ENCODE data around the gene NUTM2E.
"Not testable (repeated sequence)": the region's sequence is repeated elsewhere in the genome, so short reads cannot be mapped to it uniquely, and the experiment has no call there.

Gene NUTM2E

GRCh38 chr10:79825587-79826011, 940 bp upstream of the NUTM2E start:
- Histone ChIP-seq H3K27ac (ENCODE audit: low read depth, low read length) (peak overlapping the region; percentile 77), H3K4me3 (ENCODE audit: low read length) (peak overlapping the region; percentile 46)
- H3K4me1 ChIP-seq (ENCODE audit: control insufficient read depth, insufficient read depth, low read length); H3K36me3 ChIP-seq (ENCODE audit: control insufficient read depth, insufficient read depth, low read length); H3K27me3 ChIP-seq (ENCODE audit: control insufficient read depth, insufficient read depth, low read length); H3K9ac ChIP-seq (ENCODE audit: low read length): not testable (repeated sequence)

- not testable (repeated sequence) for H3K4me3 ChIP-seq (ENCODE audit: low read length); H3K4me1 ChIP-seq (ENCODE audit: control insufficient read depth, insufficient read depth, low read length); H3K9ac ChIP-seq (ENCODE audit: low read length); H3K36me3 ChIP-seq (ENCODE audit: control insufficient read depth, insufficient read depth, low read length); H3K27me3 ChIP-seq (ENCODE audit: control insufficient read depth, insufficient read depth, low read length)
- H3K27ac ChIP-seq (ENCODE audit: low read depth, low read length) = peak overlapping the region; percentile 77
These were observed 426 bp upstream of the NUTM2E start for GRCh38 chr10:79826131-79826495.

- not testable (repeated sequence) for H3K27ac ChIP-seq (ENCODE audit: low read depth, low read length); H3K4me1 ChIP-seq (ENCODE audit: control insufficient read depth, insufficient read depth, low read length); H3K9ac ChIP-seq (ENCODE audit: low read length); H3K27me3 ChIP-seq (ENCODE audit: control insufficient read depth, insufficient read depth, low read length); H3K4me3 ChIP-seq (ENCODE audit: low read length); H3K36me3 ChIP-seq (ENCODE audit: control insufficient read depth, insufficient read depth, low read length)
These were observed 7.3 kb downstream of the NUTM2E start for GRCh38 chr10:79833833-79834232.

GRCh38 chr10:79835891-79836290, 9.4 kb downstream of the NUTM2E start:
- not testable (repeated sequence) for H3K4me3 ChIP-seq (ENCODE audit: low read length); H3K4me1 ChIP-seq (ENCODE audit: control insufficient read depth, insufficient read depth, low read length); H3K27me3 ChIP-seq (ENCODE audit: control insufficient read depth, insufficient read depth, low read length); H3K27ac ChIP-seq (ENCODE audit: low read depth, low read length); H3K9ac ChIP-seq (ENCODE audit: low read length); H3K36me3 ChIP-seq (ENCODE audit: control insufficient read depth, insufficient read depth, low read length)

GRCh38 chr10:79836891-79837290, 10.4 kb downstream of the NUTM2E start:
- H3K4me1 ChIP-seq (ENCODE audit: control insufficient read depth, insufficient read depth, low read length); H3K4me3 ChIP-seq (ENCODE audit: low read length); H3K27ac ChIP-seq (ENCODE audit: low read depth, low read length); H3K36me3 ChIP-seq (ENCODE audit: control insufficient read depth, insufficient read depth, low read length); H3K9ac ChIP-seq (ENCODE audit: low read length); H3K27me3 ChIP-seq (ENCODE audit: control insufficient read depth, insufficient read depth, low read length): not testable (repeated sequence)

GRCh38 chr10:79838441-79838840, 11.9 kb downstream of the NUTM2E start:
- H3K4me1 ChIP-seq (ENCODE audit: control insufficient read depth, insufficient read depth, low read length); H3K27ac ChIP-seq (ENCODE audit: low read depth, low read length); H3K9ac ChIP-seq (ENCODE audit: low read length); H3K27me3 ChIP-seq (ENCODE audit: control insufficient read depth, insufficient read depth, low read length); H3K36me3 ChIP-seq (ENCODE audit: control insufficient read depth, insufficient read depth, low read length); H3K4me3 ChIP-seq (ENCODE audit: low read length): not testable (repeated sequence)

- H3K36me3 ChIP-seq (ENCODE audit: control insufficient read depth, insufficient read depth, low read length); H3K27me3 ChIP-seq (ENCODE audit: control insufficient read depth, insufficient read depth, low read length); H3K4me3 ChIP-seq (ENCODE audit: low read length); H3K4me1 ChIP-seq (ENCODE audit: control insufficient read depth, insufficient read depth, low read length); H3K9ac ChIP-seq (ENCODE audit: low read length); H3K27ac ChIP-seq (ENCODE audit: low read depth, low read length): not testable (repeated sequence)
These were observed 26.8 kb downstream of the NUTM2E start for GRCh38 chr10:79853191-79853854.

GRCh38 chr10:79862269-79862668, 35.7 kb downstream of the NUTM2E start:
- H3K4me3 ChIP-seq (ENCODE audit: low read length); H3K36me3 ChIP-seq (ENCODE audit: control insufficient read depth, insufficient read depth, low read length); H3K4me1 ChIP-seq (ENCODE audit: control insufficient read depth, insufficient read depth, low read length); H3K27me3 ChIP-seq (ENCODE audit: control insufficient read depth, insufficient read depth, low read length); H3K9ac ChIP-seq (ENCODE audit: low read length); H3K27ac ChIP-seq (ENCODE audit: low read depth, low read length): not testable (repeated sequence)

- not testable (repeated sequence) for H3K4me3 ChIP-seq (ENCODE audit: low read length); H3K27ac ChIP-seq (ENCODE audit: low read depth, low read length); H3K9ac ChIP-seq (ENCODE audit: low read length); H3K27me3 ChIP-seq (ENCODE audit: control insufficient read depth, insufficient read depth, low read length); H3K36me3 ChIP-seq (ENCODE audit: control insufficient read depth, insufficient read depth, low read length); H3K4me1 ChIP-seq (ENCODE audit: control insufficient read depth, insufficient read depth, low read length)
These were observed 36.3 kb downstream of the NUTM2E start for GRCh38 chr10:79862803-79863202.

- not testable (repeated sequence) for H3K4me1 ChIP-seq (ENCODE audit: control insufficient read depth, insufficient read depth, low read length); H3K4me3 ChIP-seq (ENCODE audit: low read length); H3K9ac ChIP-seq (ENCODE audit: low read length); H3K27ac ChIP-seq (ENCODE audit: low read depth, low read length); H3K27me3 ChIP-seq (ENCODE audit: control insufficient read depth, insufficient read depth, low read length); H3K36me3 ChIP-seq (ENCODE audit: control insufficient read depth, insufficient read depth, low read length)
These were observed 40.5 kb downstream of the NUTM2E start for GRCh38 chr10:79866903-79867551.

- not testable (repeated sequence) for H3K27me3 ChIP-seq (ENCODE audit: control insufficient read depth, insufficient read depth, low read length); H3K36me3 ChIP-seq (ENCODE audit: control insufficient read depth, insufficient read depth, low read length); H3K27ac ChIP-seq (ENCODE audit: low read depth, low read length); H3K4me3 ChIP-seq (ENCODE audit: low read length); H3K9ac ChIP-seq (ENCODE audit: low read length); H3K4me1 ChIP-seq (ENCODE audit: control insufficient read depth, insufficient read depth, low read length)
These were observed 41.5 kb downstream of the NUTM2E start for GRCh38 chr10:79868023-79868422.

- not testable (repeated sequence) for H3K4me1 ChIP-seq (ENCODE audit: control insufficient read depth, insufficient read depth, low read length); H3K27ac ChIP-seq (ENCODE audit: low read depth, low read length); H3K27me3 ChIP-seq (ENCODE audit: control insufficient read depth, insufficient read depth, low read length); H3K4me3 ChIP-seq (ENCODE audit: low read length); H3K36me3 ChIP-seq (ENCODE audit: control insufficient read depth, insufficient read depth, low read length); H3K9ac ChIP-seq (ENCODE audit: low read length)
These were observed 43.0 kb downstream of the NUTM2E start for GRCh38 chr10:79869439-79870097.

- H3K27ac ChIP-seq (ENCODE audit: low read depth, low read length); H3K4me3 ChIP-seq (ENCODE audit: low read length); H3K36me3 ChIP-seq (ENCODE audit: control insufficient read depth, insufficient read depth, low read length); H3K27me3 ChIP-seq (ENCODE audit: control insufficient read depth, insufficient read depth, low read length); H3K9ac ChIP-seq (ENCODE audit: low read length); H3K4me1 ChIP-seq (ENCODE audit: control insufficient read depth, insufficient read depth, low read length): not testable (repeated sequence)
These were observed 45.2 kb downstream of the NUTM2E start for GRCh38 chr10:79871729-79872128.

All from rectal smooth muscle tissue (tissue), 1 donor.